Fibroblast of skin of right quadriceps (primary cell): ENCODE measurements around the gene KCNF1.

Source experiments
- DNase-seq: peaks from one replicate; pipeline ENCODE4 v3.0.0-alpha.2; 2013

KCNF1 gene

DNA sequence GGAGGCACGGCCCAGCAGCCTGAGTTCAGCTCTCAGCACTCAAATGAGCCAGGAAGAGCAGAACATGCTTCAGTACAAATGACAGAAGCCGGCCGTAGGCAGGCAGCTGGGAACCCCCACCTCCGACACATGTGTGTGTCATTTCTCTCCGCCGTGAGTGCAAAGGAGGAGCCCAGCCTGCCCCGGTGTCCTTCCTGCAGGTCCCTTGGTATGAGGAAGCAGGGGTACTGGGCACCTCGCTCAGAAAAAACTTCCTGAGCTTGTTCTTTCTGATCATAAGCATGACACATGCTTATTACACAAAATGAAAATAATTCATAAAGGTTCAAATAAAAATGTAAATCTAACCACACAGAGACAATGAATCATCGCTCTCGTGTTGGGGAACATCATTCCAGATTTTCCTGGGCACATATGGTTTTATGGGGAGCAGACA is 35.3 kb downstream of the KCNF1 start:
- peak; percentile 59 for DNase-seq

DNA sequence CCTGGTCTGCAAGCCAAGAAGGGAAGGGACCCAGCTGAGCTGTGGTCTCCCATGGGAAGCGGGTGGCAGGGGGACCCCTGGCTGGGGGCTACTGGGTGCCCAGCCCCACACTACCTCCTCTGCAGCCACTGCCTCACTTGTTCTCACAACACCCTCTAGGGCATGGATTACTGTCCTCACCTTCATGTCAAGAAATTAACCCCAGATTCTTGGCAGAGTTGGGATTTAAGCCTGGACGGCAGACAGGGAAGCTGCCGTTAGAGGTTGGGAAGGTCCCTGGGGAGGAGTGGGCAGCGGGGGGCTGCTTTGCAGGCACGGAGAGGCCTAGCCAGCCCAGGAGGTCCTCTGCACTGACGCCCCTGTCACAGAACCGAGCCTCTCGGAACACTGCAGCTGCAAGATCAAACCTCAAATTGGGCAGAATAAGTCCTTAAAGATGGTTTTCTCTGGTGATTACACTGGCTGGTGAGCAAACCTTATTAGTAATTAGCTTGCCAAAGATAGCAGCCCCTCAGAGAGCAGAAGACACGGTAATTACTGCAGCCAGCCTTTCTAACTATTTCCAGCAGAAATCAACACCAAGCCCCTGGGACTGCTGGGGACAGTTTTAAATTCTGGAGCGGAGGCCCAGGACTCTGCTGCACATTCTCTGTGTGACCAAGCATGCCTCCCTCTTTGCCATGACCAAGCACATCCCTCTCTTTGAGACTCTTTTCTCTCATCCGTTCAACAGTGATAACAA is 35.9 kb downstream of the KCNF1 start:
- DNase-seq, result peak; percentile 31

DNA sequence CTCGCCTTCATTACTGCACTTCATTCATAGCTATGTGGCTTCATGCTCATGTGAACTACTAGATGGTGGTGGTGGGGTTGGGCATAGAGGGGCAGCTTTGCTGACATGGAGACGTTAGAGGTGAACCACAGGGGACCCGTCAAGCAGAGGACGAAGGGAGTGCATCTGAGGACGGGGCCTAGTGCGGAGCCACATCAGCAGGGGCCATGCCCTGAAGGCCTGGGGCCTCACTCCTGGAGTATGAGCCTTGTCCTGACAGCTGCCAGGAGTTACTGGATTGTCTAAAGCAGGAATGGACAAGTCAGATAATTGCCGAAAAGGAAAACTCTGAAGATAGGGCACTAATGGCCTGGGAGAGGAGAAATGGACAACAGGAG is 36.4 kb downstream of the KCNF1 start:
- no peak for DNase-seq

DNA sequence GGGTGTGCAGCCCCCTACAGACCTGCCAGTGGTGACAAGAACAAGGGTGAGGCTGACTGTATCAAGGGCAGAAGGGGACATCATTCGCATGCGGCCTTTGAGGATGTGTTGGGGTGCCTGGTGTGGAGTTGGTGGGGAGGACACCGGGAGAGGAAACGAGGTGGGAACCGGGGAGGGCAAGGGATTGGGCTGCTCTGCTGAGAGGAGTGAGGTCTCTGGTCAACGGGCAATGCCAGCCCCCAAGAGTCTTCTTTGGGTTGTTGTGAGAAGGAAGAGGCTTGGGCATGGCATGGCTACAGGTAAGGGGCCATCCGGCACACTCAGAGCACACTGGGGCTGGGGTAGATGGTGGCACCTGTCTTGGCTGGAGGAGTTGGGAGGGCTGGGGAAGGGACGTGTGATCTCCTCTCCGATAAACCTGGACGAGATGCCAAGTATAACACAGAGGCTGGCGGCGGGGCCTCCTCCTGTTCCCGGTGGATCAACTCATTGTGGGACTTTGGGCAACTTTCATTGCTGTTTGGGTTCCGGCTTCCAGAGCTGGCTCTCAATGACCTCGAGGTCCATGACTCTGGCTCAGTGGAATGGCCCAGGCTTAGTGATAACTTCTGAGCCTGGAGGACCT is 37.0 kb downstream of the KCNF1 start:
- DNase-seq, result no peak

DNA sequence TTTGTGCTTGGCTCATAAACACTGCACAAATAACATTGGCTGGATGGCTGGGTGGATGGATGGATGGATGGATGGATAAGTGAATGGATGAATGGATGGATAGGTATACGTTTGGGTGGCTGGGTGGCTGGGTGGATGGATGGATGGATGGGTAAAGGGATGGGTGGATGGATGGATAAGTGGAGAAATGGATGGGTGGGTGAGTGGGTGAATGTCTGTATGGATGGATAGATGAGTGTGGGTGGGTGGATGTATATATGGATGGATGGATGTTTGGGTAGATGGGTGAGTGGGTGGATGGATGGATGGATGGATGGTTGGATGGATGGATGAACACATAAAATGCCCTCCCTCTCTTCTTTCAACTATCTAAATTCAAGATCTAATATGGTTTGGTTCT is 38.1 kb downstream of the KCNF1 start:
- no peak for DNase-seq

DNA sequence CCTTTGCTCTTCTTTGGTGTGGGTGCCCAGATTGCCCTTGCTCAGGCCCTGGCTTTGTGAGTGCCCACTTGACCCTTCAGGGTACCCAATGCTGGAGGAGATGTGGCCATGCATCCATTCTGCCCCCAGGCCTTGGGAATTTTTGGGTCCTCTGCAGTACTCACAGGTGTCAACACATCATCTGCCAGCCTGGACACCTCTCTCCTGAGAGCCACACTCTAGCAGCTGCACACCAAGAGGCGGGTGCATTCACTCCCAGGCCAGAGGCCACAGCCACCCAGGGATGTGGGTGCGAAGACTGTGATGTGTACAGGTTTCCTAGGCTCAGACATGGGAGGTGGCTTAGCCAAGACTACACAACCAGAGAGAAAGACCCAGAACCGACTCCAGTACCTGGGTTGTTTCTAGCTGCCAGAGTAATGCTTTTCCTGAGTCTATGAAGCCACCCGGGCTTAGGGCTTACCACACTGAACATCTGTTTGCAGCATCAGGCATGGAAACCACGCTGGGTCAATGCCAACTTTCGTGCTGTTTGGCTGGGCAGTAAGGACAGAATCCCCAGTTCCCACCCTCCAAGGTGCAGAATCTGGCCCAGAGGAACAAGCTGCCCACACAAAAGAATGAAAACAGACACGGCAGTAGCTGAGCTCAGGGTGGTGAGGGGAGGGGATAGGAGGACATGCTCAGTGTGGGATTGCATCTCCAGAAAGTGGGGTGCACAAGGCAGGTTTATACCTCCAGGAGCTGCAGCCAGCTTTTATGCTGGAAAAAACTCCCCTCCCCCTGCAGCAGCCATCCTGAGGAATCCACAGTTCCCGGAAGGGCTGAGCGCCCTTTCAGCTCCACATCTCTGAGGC is 40.1 kb downstream of the KCNF1 start:
- DNase-seq, result no peak

DNA sequence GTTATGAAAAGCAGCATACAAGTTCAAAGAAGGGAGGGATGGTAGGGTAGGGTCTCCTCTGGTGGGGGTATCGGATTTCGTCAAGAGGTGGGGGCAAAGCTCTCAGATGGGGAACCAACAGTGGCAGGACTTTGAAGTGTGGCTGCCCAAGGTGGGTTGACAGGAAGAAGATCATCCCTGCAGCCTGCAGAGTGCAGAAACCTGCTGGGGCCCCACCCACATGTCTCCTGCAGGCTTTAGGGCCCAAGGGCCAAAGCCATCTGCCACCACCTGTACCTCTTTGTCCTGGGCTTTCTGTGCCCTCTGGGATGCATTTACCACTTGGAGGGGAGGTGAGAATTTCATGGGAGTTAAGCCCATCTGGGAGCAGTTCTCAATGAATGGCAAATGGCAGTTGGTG is 42.7 kb downstream of the KCNF1 start:
- no peak for DNase-seq

DNA sequence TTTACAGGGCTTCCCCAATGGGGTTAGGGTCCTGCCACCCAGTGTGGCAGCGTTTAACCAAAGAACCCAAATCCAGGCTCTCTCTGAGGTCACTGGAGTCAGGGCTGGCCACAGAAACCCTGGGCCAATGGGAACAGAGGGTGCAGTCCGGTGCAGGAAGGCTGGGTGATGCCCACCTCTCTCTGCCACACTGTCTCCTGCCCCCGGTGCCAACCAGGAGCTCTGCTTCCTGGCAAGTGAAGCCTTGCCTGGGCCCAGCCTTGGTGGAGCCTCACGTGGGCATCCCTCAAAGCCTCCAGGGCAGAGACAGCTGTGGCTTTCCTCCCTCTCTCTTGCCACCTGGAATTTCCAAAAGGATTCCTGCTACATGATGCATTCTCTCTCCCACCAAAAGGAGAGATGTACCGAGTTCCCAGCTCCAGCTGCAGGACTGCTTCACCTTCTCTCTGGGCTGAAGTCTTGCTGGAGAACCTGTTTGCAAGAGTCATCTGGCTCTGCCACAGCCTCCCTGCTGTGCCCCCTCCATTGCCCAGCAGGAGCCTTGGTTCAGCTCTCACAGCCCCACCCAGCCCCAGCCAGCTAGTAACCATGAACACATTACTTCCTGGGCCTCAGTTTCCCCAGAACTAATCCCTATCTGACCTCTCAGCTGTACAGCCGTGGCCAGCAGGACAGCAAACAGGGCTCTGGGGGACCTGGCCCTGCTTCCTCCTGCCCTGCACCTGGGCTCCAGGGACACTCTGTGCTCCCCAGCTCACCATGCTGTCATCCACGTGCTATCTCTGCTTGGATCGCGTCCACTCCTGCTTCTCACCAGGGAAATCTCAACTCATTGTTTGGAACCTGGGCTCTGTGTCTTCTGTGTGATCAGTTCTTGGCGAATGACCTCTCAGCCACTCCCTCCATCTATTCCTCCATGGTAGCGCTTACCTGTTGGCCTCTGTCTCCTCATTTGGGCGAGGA is 43.4 kb downstream of the KCNF1 start:
- DNase-seq, result no peak

DNA sequence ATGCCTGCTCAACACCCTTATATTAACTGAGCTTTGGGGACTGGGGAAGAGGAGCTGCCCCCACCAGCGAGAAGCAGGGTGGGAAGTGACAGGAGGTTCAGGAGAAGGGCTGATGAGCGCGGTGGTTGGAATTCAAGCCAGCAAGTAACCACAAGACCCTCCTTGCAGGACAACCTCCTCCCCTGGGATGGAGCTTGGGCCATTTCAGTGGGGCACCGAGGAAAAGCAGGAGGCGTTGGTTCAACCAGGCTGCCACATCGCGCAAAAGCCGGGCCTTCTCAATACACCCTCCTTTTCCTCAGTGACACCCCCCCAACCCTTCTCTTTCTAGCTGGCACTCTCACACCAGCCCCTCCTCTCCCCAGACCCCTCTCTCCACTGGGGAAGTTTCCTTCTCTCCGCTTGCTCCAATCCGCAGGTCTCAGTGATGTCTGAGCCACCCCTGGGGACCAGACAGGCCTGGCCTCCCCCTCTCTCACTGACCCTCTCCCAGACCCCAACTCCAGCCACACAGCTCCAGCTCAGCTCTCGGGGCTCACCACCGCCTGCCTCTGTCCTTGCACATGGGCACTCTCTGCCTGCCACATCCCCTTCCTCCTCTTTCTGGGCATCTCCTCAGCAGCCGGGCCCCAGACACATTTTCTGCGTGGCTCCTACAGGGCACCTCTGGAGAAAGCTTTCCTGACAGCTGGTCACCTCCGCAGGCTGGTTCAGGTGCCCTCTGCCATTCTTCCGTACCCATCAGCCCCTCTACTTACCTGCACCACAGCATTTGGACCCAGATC is 44.5 kb downstream of the KCNF1 start:
- peak; percentile 21 for DNase-seq

DNA sequence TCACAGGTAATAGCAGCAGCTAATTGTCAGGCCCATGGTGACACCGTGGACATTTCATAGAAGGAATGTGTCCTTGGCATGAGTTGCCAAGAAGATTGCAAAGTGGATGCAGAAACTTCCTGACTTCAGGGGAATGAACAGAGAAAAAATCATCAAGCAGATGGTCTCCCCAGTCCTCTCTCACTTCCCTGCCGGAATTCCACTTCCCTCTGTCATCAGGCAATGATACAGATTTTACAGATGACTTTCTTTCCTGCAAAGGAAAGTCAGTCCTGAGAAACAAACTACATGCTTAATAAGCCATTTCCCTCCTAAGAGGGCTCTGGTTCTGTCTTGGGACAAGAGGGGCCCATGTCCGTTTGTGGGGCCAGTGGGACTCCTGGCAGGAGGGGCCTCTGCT is 45.7 kb downstream of the KCNF1 start:
- peak; percentile 53 for DNase-seq

DNA sequence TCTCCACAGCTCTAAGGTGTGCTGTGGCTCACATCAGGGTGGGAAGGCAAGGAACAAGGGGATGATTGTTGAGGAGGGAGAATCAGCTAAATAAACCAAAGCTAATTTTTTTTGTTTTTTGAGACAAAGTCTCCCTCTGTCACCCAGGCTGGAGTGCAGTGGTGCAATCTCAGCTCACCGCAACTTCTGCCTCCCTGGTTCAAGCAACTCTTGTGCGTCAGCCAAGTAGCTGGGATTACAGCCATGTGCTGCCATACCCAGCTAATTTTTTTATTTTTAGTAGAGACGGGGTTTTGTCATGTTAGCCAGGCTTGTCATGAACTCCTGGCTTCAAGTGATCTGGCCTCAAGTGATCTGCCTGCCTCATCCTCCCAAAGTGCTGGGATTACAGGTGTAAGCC is 46.7 kb downstream of the KCNF1 start:
- DNase-seq, result peak; percentile 34

DNA sequence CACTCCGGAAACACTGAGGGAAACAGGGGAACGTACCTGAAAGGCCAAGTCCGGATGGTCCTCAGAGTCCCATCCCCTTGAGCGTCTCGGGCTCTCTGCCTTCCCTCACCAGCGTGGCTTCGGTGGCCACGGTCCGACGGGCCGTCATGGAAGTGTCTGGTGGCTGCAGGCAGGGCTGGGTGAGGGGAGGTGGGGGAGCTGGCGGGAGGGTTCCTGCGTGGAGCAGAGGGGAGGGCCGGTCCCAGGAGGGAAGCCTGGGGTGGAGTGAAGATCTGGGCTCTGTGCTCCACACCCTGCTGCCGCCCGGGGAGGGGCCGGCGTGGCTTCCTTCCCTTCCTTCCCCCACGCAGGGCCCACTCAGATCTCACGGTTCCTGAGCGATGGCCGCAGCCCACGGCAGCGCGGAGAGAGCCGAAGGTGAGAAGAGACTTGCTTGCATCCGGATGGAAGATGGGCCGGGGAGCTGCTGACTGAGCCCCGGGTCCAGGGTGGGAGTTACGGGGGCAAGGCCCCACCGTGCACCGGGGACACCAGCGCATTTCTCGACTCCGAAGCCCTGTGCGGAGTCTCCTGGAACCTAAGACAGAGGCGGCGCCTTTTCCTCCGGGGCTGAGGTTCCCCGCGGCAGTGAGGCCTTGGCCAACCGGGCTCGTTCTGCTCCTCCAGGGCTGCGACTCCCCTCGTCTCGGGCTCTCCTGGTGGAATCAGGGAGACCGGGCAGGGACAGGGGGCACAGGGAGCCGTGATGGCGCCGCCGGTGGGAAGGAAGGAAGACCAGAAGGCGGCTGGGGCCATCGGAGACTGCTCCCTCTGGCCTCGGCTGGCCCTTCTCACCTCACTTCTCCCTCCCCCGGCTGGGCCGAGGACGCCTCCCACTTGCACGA is 49.1 kb downstream of the KCNF1 start:
- no peak for DNase-seq

DNA sequence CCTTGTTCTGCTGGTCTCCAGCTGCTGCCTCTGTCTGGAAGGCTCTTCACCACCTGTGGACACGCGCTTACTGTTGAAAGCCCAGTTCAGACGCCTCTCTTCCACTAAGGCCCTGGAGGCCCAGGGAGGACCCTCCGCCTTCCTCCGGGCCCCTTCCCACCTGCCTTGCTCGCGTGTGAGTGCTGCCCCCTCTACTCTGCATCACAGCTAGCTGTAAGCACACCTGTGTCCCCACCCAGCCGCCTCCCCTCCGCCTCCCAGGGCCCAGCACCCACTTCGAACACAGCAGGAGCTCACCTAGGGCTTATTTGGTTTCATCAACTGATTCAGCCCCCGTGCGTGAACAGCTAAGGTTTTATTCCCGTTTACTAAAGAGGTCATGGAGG is 49.7 kb downstream of the KCNF1 start:
- no peak for DNase-seq

DNA sequence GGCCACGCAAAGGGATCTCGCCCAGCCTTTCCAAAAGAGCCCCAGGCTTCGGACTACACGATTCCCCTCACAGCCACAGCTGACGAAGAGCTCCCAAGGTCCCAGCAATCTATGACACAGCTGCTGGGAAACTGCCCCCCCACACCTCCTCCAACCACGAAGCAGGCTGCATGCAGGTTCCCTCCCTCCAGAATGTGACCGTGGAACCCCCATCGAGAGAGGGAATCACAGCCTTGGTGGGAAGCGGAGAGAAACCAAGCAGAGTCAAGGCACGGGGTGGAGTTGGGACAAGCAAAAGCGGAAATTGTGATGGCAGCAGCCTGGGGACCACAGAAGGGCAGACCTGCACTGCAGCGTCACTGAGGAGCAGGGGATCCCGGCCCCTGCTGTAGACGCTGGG is 50.3 kb downstream of the KCNF1 start:
- DNase-seq, result no peak

DNA sequence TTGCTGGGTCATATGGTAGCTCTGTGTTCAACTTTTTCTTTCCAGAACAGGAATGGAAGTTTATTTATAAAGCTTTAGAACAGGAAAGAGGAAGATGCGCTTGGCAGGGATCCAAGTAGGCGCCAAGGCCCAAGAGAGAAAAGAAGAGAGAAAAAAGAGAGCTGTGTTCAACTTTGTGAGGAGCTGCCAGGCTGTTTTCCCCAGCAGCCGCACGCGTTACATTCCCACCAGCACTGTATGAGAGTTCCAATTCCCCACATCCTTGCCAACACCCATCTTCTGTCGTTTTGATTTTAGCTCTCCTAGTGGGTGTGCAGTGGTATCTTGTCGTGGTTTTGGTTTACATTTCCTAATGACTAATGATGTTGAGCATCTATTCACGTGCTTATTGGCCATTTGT is 51.4 kb downstream of the KCNF1 start:
- DNase-seq, result peak; percentile 76
